HG02642 (cell line): ENCODE measurements around the gene COL8A1.
"Not testable (repeated sequence)": the region's sequence is repeated elsewhere in the genome, so short reads cannot be mapped to it uniquely, and the experiment has no call there.

Experiments used
- ATAC-seq: cut with Tn5 transposase; IDR thresholded peaks from one replicate; pipeline ENCODE4 v1.9.1; 2021; ENCODE audit warnings: mild to moderate bottlenecking; ENCODE audit not compliant: unreplicated experiment, poor library complexity

The COL8A1 gene

DNA sequence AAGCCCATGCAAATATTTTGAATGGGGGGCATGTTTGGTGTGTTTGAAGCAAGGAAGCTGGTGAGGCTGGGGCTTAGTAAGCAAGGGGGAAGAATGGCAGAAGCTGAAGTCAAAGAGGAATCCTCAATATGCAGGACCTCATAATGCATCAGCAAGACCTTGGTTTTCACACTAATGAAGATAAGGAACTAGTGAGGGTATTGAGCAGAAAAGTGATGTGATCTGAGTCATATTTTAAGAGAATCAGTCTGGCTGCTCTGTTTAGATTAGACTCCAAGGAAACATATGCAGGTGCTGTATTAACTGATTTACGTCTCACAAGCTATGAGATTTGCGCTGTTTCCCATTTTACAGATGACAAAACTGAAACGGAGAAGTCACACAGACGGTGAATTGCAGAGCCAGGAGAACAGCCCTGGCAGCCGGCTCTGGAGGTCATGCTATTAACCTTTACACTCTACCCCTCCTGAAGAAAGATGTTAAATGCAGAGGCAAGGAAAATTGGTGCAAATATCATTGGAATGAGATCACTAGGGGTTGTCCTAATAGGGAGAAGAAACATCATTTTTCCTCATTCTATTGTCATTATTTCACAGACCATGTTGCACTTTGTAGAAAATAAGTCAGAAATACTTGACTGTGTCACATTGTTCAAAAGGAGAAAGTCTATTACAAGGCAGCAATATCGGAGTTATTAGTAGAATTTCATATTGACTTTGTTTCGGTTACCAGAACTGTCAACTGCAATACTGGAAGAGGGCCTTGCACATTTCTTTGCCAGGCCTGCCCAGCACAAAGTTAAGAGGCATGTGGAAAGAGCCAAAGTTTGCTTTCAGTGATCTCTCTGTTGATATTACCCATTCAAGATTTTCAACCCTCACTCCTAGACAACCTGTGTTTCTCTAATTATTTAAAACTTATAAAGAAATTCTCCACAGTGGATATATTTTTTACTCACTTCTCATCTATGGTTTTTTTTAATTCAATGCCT, 64.9 kb downstream of the COL8A1 start:
- no peak for ATAC-seq

GRCh38 chr3:99704417-99704816, 66.0 kb downstream of the COL8A1 start:
- no peak for ATAC-seq

- ATAC-seq = no peak
Observed at GRCh38 chr3:99706410-99706809, 68.0 kb downstream of the COL8A1 start.

DNA sequence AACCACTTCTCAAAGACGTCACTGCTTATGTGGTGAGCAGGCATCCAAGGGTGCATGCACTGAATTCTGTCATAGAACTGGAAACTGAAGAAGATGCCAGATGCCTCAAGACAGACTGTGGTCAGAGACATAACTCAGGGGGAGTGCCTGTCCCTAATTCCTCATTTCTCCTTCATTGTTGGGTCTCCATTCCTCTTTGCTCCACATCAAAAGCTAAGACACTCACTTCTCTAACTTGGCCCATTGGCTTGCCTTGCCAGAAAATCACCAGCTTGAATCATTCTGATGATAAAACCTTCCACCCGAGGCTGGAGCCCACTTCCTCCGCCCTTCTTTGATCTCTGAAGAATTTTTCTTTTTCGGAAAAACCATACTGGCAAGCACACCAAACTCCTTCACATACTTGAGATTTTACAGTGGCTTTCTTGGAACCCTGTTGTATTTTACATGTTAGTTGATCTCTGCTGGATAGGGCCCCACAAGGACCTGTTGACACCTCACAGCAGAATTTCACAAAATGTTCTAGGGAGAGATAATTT, 69.9 kb downstream of the COL8A1 start:
- ATAC-seq = no peak

GRCh38 chr3:99709686-99710085, 71.3 kb downstream of the COL8A1 start:
- ATAC-seq = no peak

DNA sequence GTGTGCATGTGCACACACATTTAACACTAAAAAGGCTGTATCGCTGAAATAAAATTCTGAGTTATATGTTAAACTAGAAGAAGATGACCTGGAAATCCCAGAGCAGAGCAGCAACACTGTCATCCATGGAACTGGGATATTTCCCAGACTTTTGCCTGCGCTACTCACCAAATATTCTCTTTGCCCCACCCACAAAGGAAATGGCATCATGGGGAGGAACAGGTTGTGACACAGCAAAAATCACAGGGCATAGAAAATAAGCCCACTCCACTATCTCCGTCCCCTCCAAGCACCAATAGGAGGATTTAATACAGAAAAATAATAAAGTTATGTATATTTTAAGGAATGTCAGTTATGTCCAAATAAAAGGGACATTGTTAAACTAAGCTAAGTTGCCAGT, 71.7 kb downstream of the COL8A1 start:
- ATAC-seq = no peak

DNA sequence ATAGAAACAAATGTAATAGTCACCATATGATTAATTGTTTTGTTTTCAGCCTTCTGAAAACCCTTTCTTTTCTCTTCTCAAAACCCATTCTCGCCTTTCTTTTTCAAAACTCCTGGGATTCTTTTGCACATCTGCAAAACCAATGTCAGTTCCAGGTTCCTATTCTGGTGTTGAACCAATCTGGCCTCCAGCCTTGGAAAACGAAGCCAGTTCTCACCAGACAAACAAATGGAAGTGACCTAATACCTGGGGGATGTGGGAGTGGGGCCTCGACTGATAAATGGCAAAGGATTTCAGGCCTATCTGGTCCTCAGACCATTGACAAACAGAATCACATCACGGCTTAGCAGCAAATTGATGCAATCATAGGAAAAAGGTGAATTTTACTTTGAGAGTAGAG, 73.0 kb downstream of the COL8A1 start:
- ATAC-seq = no peak

DNA sequence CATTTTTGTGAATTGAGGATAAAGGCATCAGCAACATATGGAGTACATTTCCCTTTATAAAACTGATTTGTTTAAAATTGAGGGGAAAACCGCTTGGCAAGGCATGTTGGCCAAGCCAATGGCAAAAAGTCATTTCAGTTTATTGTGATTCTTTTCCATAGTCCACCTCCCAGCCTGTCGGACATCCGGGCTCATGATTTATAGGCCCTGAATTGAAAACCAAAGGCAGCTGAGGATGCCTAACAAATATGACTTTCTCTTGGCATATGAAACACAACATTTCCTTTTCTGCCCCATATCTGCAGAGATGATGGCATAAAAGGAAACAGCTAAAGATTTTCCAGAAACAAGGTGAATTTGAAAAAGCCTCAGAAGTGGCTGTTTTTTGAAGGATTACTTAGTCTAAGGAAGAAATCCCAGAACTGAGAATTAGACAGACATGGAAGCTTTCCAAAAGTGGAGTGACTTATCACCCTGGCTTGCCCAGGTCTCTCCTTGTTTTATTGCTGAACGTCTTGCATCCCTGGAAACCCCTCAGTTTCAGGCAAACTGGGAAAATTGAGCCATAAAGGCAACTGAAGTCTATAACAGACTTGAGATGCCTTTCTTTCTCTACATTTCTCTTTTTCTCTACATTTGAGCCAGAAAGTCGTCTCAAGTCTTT, 74.0 kb downstream of the COL8A1 start:
- ATAC-seq = no peak

- no peak for ATAC-seq
Observed at GRCh38 chr3:99713440-99713839, 75.0 kb downstream of the COL8A1 start.

DNA sequence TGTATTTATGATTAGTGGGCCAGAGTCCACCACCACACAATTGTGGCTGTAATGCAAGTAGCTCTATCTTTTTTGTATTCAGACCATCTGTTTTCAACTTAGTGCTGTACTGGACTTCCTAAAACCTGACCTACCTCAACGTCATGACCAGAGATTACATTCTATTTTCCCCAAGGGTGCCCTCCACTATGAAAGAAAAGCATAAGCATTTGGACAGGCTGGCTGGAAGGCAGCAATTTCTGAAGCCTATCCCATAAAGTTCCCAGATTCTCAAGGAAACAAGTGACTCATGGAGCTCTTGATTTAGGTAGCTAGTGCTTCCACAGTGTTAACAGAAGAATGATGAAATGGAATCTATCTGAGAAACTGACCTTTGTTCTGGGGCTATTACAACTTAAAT, 75.8 kb downstream of the COL8A1 start:
- no peak for ATAC-seq

GRCh38 chr3:99714575-99714974, 76.2 kb downstream of the COL8A1 start:
- ATAC-seq = no peak

DNA sequence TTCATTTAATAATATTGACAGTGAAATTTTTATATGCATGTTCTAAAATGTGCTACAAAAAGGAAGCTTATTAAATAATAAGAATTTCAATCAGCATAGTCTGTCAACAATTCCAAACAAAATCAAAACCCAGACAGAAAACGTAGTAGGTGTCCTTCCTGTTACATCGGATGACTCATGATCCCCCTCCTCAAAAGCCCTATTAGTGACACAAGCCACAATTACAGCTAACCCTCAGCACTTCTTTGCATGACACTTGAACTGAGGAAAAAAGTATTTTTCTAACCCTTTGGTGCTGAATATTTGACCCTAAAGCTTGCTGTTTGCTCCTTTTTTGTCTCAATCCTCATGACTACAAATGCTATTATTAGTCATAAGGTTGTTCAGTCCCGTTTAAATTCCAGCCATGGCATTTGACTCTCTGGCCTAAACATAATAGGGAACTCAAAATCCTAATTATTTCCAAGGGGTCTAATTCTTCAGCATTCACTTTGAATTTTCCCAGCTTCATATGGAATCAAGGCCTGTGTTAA, 78.1 kb downstream of the COL8A1 start:
- ATAC-seq = no peak

- no peak for ATAC-seq
Observed at GRCh38 chr3:99720985-99721632, 82.7 kb downstream of the COL8A1 start.

DNA sequence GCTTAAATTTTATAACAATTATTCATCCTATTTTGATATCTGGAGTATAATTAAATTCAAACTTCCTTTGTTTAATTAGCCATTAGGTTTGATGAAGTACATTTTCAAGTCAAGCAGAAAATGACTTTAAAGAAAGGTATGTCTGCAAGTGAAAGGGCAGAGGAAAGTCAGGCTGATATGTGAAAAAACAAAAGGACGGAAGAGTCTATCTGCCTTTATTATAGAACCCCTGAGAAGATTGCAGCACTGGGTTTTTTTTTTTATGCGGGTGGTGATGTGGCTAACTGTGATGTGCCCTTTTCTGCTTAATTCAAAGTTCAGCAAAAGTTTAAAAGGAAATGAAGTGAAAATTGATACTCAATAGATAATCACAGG, 83.2 kb downstream of the COL8A1 start:
- ATAC-seq = no peak

DNA sequence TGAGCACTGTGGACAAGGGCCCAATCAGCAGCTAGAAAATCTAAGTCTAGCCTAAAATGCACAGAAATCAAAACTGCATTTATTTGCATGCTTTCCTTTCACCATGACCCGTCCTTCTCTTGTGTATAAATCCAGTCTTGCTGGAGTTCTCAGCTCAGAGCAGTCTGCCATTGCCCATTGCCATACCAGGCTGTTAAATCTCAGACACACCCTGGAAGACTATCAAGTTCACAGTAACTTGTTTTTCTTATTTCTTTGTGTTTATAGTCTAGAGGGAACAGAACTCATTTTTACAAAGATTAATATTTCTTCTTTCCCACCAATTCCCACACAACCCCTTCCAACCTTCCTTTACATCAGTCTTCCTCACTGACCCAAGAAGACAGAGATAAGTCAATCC, 85.9 kb downstream of the COL8A1 start:
- ATAC-seq = no peak

GRCh38 chr3:99730870-99731269, 92.5 kb downstream of the COL8A1 start:
- ATAC-seq = no peak

DNA sequence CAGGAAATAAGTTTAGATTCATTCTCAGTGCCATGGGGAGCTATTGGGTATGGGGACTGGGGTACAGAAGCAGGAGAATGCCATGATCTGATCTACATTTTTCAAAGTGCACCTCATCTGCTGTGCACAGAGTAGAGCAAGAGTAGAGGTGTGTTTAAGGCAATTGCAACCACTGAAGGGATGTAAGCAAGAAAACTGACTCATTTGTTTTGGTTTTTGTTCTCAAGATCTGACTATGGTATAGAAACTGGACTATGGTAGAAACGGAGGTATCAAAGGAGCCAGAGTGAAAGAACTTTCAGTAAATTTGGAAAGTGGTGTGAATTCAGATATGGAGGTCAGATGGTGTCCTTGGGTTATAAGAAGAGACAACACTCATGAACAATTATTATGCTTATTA, 93.1 kb downstream of the COL8A1 start:
- ATAC-seq = no peak

GRCh38 chr3:99740371-99740770, 102.0 kb downstream of the COL8A1 start:
- ATAC-seq = not testable (repeated sequence)

DNA sequence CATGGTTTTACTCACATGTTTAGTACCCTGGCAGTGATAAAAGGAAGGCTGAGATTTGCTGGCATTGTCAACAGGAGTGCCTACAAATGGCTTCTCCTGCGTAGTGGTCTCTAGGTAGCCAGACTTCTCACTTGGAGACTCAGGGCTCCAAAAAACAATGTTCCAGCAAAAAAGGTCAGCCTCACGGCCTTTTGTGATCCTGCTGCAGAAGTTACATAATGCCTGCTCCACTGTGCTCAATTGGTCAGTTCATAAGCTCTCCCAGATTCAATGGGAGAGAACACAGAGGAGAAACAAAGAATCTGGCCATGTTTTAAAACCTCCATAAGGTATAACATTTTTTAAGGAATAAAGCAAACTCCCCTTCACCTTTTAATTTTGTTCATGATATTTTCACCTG, 103.2 kb downstream of the COL8A1 start:
- no peak for ATAC-seq

DNA sequence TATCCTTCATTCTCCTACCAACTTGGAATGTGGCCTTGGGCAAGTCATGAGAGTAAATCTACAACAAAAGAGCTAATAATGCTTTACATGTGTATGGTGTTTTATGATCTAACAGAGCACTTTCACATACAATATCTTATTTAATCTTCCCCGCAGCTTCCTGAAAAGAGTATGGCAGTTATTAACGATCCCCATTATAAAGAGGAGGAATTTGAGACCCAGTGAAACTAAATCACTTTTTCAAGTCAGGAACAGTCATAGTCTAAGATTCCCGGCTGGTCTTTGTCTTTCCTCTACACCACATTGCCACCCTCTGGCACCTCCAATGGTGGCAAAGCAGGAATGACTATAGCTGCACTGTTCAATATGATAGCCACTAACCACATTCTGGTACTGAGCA, 109.5 kb downstream of the COL8A1 start:
- no peak for ATAC-seq

GRCh38 chr3:99751649-99752048, 113.3 kb downstream of the COL8A1 start:
- no peak for ATAC-seq
